Activated gamma-delta T cell treated with Interleukin-2 at 50 U/mL for 16 hours (primary cell): Measurements from ENCODE around the gene ACACA.
"Not testable (repeated sequence)": the region's sequence is repeated elsewhere in the genome, so short reads cannot be mapped to it uniquely, and the experiment has no call there.

Experiments used
- DNase-seq: peaks from one replicate; pipeline ENCODE4 v3.0.0-alpha.2; 2020

The ACACA gene

GRCh38 chr17:37167756-37168155, 238.9 kb downstream of the ACACA start:
- DNase-seq, result no peak

- DNase-seq, result no peak
Observed at GRCh38 chr17:37164057-37164456, 242.6 kb downstream of the ACACA start.

DNA sequence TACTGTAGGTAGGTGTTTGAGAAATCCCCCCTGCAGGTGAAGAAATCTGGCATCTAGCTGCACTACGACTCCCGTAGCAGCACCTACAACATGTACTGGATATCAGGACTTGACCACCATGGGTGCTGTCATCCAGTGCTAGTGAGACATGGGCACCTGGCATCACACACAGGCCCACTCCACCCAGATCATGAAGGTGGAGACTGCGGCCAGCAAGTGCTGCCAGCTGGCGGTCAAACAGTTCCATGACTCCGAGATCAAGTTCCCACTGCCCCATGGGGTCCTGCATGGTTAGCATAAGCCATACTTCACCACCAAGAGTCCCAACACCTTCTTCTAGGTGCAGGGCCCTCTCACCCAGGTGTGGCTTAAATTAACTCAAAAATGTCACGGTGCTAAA, 243.8 kb downstream of the ACACA start:
- no peak for DNase-seq

DNA sequence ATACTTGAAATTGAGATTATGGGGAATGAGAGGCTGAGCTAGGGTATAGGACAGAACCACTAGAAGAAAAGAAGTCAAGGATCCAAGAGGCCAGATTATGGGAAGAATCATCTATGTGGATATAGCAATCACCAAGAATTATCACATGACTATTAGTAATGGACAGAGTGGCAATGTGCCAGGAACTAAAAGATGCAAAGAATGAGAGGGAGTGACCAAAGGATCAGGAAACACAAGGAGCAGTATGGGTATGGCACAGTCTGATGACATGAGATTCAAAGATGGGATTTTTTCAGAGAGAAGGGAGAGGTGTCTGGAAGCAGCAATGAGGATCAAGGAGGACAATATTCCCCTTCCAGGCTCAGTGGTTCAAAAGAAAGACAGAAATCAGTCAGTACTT, 245.7 kb downstream of the ACACA start:
- no peak for DNase-seq

GRCh38 chr17:37158290-37158689, 248.3 kb downstream of the ACACA start:
- no peak for DNase-seq

DNA sequence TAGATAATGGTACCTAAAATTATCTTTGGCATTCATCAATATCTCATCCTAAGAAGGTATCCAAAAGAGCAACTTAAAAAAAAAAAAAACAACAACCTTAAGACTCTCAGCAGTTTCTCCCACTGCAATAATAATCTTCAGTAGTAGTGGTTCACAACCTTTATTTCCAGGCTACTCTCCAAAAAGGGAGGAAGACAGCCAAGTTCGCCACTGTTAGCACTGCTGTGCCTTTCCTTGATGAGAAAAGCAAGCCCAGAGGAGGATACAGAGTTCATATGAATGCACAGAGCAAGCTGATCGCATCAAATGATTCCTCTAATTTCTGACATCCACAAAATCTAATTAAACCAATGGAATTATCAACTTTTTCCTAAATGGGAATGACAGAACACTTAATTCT, 258.5 kb downstream of the ACACA start:
- no peak for DNase-seq

DNA sequence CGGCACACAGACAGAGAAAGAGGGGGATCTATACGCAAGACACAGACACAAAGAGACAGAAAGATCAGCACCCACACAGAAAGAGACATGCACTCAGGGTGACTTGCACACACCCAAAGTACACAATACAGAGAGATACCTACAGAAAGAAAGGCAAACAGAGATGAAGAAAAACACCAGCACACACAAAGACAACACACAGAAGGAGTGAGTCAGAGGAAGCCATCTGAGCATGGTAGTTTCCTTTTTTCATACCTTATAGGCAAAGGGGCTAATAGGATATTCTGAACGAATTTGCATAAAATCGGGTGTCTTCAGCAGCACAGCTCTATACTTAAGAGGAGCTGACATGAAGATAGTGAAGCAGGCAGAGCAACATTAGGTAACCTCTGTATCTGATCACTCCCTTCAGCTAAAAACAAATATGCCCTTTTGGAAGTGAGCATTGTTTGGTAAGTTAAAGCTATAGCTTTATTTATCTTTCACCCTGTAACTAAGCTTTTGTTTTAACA, 259.3 kb downstream of the ACACA start:
- DNase-seq, result peak; percentile 3

DNA sequence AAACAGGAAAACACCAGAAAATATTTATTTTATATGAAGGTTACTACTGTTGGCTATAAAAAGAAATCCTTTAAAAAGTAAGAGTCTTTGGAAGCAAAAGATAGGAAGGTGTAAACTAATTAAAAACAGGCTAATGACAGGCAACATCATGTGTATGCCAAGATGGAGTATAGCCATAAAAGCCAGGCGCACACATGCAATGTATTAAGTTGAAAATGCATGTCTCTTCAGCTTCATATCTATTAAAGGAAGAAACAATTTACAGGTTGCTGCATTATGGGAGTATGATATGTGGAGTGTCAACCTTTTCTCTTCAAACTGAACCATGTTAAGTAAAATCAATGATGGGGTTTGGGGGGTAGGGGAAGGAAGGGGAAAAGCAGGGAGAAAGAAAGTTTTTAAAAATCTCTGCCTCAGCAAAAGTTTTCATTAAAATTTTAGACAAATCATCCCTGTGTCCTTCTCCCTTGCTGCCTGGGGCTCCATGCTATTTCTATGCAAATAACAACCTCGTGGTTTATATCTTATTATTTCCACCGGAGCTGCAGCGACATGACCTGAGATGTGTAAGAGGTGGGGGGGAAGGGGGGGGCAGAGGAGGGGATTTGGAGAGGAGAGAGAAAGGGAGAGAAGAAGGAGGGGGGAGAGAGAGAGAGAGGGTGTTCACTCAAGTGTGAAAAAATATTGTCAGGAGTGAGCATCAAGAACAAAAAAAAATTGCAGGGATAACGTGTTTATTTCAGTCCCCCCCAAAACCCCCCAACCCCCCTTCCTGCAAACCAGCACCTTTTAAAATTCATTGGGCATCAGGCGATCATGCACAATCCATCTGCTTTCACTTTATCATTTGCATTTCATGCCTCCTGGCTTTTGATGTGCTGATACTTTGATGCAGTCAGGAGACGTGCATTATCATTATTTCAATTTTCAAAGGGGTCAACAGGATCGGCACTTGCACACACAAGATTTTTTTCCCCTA, 260.3 kb downstream of the ACACA start:
- DNase-seq, result no peak

- no peak for DNase-seq
Observed at GRCh38 chr17:37144075-37144701, 262.4 kb downstream of the ACACA start.

DNA sequence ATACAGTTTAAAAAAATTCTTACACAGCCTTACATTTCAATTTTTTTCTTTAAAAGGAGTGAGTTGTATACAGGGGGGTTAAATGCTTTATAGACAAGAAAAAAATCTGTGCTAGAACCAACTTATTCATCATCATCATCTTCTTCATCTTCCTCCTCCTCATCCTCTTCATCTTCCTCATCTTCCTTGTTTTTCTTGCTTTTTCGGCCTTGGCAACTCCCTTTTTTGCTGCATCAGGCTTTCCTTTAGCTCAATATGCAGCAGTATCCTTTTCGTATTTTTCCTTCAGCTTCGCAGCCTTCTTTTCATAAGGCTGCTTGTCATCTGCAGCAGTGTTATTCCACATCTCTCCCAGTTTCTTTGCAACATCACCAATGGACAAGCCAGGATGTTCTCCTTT, 263.1 kb downstream of the ACACA start:
- DNase-seq, result not testable (repeated sequence)

- DNase-seq, result no peak
Observed at GRCh38 chr17:37142294-37142896, 264.2 kb downstream of the ACACA start.

GRCh38 chr17:37138571-37139120, 268.0 kb downstream of the ACACA start:
- DNase-seq, result no peak

GRCh38 chr17:37137906-37138514, 268.6 kb downstream of the ACACA start:
- no peak for DNase-seq

- DNase-seq, result no peak
Observed at GRCh38 chr17:37137070-37137610, 269.5 kb downstream of the ACACA start.

- DNase-seq, result no peak
Observed at GRCh38 chr17:37135576-37135975, 271.1 kb downstream of the ACACA start.

DNA sequence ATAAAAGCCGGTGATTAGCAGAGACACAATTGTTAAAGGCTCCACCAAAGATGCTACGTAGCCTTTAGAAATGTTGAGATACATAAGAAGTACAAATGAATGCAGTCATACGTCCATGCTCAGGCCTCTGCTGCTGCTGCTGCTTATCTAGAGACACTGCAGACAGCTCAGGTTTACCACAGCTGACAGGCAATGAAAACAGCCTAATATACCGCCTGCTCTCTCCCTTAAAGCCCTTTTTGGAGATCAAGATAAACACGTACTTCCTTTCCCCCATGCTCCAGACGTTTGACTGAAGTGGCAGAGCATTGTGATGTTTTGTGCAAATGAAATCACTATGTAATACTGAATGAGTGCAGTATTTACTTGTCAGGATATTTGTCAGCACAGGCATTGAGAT, 272.6 kb downstream of the ACACA start:
- DNase-seq, result no peak

DNA sequence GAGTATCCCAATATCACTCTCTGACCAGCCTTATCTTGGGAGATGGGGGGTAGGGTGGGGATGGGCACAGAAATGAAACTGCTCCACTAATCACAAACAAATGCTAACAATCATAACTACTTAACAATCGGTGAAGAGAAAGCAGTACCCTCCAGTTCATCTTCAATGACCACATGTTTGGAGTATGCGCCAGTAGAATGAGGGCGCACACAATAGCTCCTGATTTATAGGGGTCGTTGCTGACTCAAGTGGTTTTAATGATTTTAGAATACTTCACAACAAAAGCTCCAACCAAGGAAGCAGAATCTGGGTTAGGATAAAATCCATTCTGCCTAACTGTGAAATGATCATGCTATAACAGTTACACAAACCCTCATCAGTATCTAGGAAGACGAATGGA, 273.5 kb downstream of the ACACA start:
- DNase-seq, result no peak

- no peak for DNase-seq
Observed at GRCh38 chr17:37131669-37132611, 274.7 kb downstream of the ACACA start.

DNA sequence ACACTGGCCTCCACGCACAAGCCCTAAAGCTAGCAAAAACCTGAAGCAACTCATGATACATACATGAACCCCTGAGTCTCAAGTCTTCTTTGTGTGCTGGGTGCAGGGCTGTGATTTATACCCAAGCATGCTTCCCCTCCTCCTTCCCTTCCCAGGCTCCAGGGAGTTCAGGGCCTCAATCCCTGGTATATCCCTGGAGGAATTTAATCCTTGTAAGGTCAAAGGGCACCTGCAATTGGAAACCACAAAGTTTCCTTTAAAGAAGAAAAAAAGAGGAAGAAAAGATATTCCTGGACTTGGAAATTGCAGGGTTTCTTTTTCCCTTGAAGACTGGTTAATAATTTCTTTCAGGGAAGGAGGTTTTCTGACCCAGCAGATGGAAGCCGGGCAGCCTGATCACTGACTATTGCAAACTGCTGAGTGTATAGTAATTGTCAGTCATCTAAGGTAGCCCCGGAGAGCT, 275.6 kb downstream of the ACACA start:
- DNase-seq, result no peak

- no peak for DNase-seq
Observed at GRCh38 chr17:37124821-37125173, 281.8 kb downstream of the ACACA start.
